Upper lobe of left lung (tissue), 6 donors: ENCODE measurements around the gene DFFA. TPM values are rescaled to one million over a fixed set of nuclear protein-coding genes. Genes with fewer than 3 reads are reported as not detected.

Experiments
- ATAC-seq, 2 donors: fragments of 200-7000 bp; cut with Tn5 transposase; one replicate each; pipeline ENCODE4 v1.9.1; 2022; ENCODE audit warnings: mild to moderate bottlenecking in 2 of 2, moderate library complexity in 2 of 2; ENCODE audit not compliant: low FRiP score in 2 of 2
- DNase-seq, 2 donors: peaks; one replicate each; pipeline ENCODE4 v3.0.0-alpha.2; 2019 to 2020
- H3K27ac ChIP-seq, 4 donors: fragments of 200-600 bp; sonication (generic); one replicate each; pipeline ENCODE4 v1.5.1; 2016 to 2019
- H3K27me3 ChIP-seq, 4 donors: fragments of 200-600 bp; sonication (generic); one replicate each; pipeline ENCODE4 v1.5.1; 2017 to 2019
- H3K36me3 ChIP-seq, 4 donors: fragments of 200-600 bp; sonication (generic); one replicate each; pipeline ENCODE4 v1.5.1; 2016 to 2019
- H3K4me1 ChIP-seq, 4 donors: fragments of 200-600 bp; sonication (generic); one replicate each; pipeline ENCODE4 v1.5.1; 2018 to 2019
- H3K4me3 ChIP-seq, 4 donors: fragments of 200-600 bp; sonication (generic); one replicate each; pipeline ENCODE4 v1.5.1; 2017 to 2019; ENCODE audit warnings: mild to moderate bottlenecking in 2 of 4, moderate library complexity in 1 of 4
- H3K9me3 ChIP-seq, 4 donors: fragments of 200-600 bp; sonication (generic); one replicate each; pipeline ENCODE4 v1.5.1; 2018 to 2019
- CTCF ChIP-seq, 6 experiments: fragments of 450-650 bp in 4 of 6; fragments of 200-600 bp in 2 of 6; sonication (generic) in 2 of 6; IDR thresholded peaks; one replicate each; pipeline ENCODE4 v1.5.1; 2016 to 2019; ENCODE audit warnings: antibody characterized with exemption in 6 of 6
- EP300 ChIP-seq, 4 donors: sonication (generic); formaldehyde crosslinking; IDR thresholded peaks; one replicate each; pipeline ENCODE4 v1.5.1; 2017; ENCODE audit warnings: antibody characterized with exemption in 4 of 4, control low read depth in 2 of 4
- POLR2A ChIP-seq, 4 donors: fragments of 450-650 bp; IDR thresholded peaks; one replicate each; pipeline ENCODE4 v1.5.1; 2016 to 2017; ENCODE audit warnings: antibody characterized with exemption in 4 of 4, mild to moderate bottlenecking in 2 of 4
- POLR2AphosphoS5 ChIP-seq, 2 donors: sonication (generic); formaldehyde crosslinking; IDR thresholded peaks; one replicate each; pipeline ENCODE4 v1.5.1; 2017; ENCODE audit warnings: antibody characterized with exemption in 2 of 2
- whole genome bisulfite sequencing, 2 donors: methylation state at CpG; one replicate each; pipeline ENCODE4 v1.1.5; 2017 to 2018; 5-methylcytosine and 5-hydroxymethylcytosine counted together
- total RNA-seq, 6 donors: library from RNA; depleted of rRNA in 4 of 6; stranded (reverse); fragments of >200 nt in 4 of 6; gene quantifications; one replicate each; pipeline versions ENCODE4 v1.1.0 to v1.2.1, GENCODE V29; 2016 to 2021
- donor health status: DM: no; HTN: no; CAD: no; lungs with moderate emphysema.
- donor health status: DM: no; HTN: yes; CAD: no; lungs with severe emphysema.

DFFA gene
- total RNA-seq, 6 donors from 2014 or later = 15.8 to 37.2 (median 22.9) TPM

- peak in 1 of 2 donors; percentile 63 for DNase-seq
- H3K4me1 ChIP-seq = peaks cover 45 to 78% (median 61%) of the 10 kb centered on the region in 4 donors
Observed at GRCh38 chr1:10515301-10515975, 43.1 kb upstream of the DFFA start.

GRCh38 chr1:10514490-10515235, 42.3 kb upstream of the DFFA start:
- DNase-seq (no peak), ATAC-seq (no peak)
- Histone ChIP-seq H3K27me3 (no peaks in the 10 kb centered on the region), H3K27ac (peak overlapping the region in 2 of 4 donors; percentile 28 to 73), H3K36me3 (no peaks in the 10 kb centered on the region), H3K9me3 (no peaks in the 10 kb centered on the region), H3K4me1 (peaks cover 53 to 80% (median 68%) of the 10 kb centered on the region in 4 donors), H3K4me3 (no peak overlapping the region)
- WGBS, 2 donors = 49 to 52% methylated on average over 8 of the region's 8 CpGs
- TF ChIP-seq EP300 (IDR thresholded peaks at IDR 0.05) (no peak), CTCF (IDR thresholded peaks at IDR 0.05) (peak; percentile 20 to 68 (median 50))

More at GRCh38 chr1:10515301-10515975, 43.1 kb upstream of the DFFA start:
- 46 to 49% methylated on average over 10 of the region's 10 CpGs for WGBS, 2 donors
- no peak for TF ChIP-seq EP300 (IDR thresholded peaks at IDR 0.05)
- no peak for TF ChIP-seq POLR2A (IDR thresholded peaks at IDR 0.05)
- TF ChIP-seq POLR2AphosphoS5 (IDR thresholded peaks at IDR 0.05) = no peak
- no peak for TF ChIP-seq CTCF (IDR thresholded peaks at IDR 0.05)
- Histone ChIP-seq H3K4me3 (no peak overlapping the region), H3K36me3 (no peaks in the 10 kb centered on the region), H3K27ac (peak overlapping the region; percentile 55 to 73 (median 66)), H3K9me3 (no peaks in the 10 kb centered on the region), H3K27me3 (no peaks in the 10 kb centered on the region)
- peak in 1 of 2 donors; percentile 47 for ATAC-seq

GRCh38 chr1:10513199-10513598, 40.9 kb upstream of the DFFA start:
- Histone ChIP-seq H3K9me3 (no peaks in the 10 kb centered on the region), H3K27ac (peak overlapping the region in 1 of 4 donors; percentile 70), H3K27me3 (no peaks in the 10 kb centered on the region), H3K4me1 (peaks cover 50 to 90% (median 64%) of the 10 kb centered on the region in 4 donors), H3K4me3 (no peak overlapping the region), H3K36me3 (no peaks in the 10 kb centered on the region)
- TF ChIP-seq POLR2AphosphoS5 (IDR thresholded peaks at IDR 0.05) (no peak), CTCF (IDR thresholded peaks at IDR 0.05) (no peak), EP300 (IDR thresholded peaks at IDR 0.05) (no peak), POLR2A (IDR thresholded peaks at IDR 0.05) (no peak)
- DNase-seq (no peak), ATAC-seq (no peak)
- WGBS, 2 donors = 78 to 100% methylated on average over 5 of the region's 5 CpGs

- DNase-seq (no peak), ATAC-seq (no peak)
- no peak for TF ChIP-seq POLR2A (IDR thresholded peaks at IDR 0.05)
- TF ChIP-seq POLR2AphosphoS5 (IDR thresholded peaks at IDR 0.05) = no peak
- no peak for TF ChIP-seq EP300 (IDR thresholded peaks at IDR 0.05)
- TF ChIP-seq CTCF (IDR thresholded peaks at IDR 0.05) = no peak
- peak overlapping the region; percentile 17 to 70 (median 62) for H3K27ac ChIP-seq
- H3K9me3 ChIP-seq = no peaks in the 10 kb centered on the region
- H3K36me3 ChIP-seq = no peaks in the 10 kb centered on the region
- H3K27me3 ChIP-seq = no peaks in the 10 kb centered on the region
- no peak overlapping the region for H3K4me3 ChIP-seq
- 43 to 49% methylated on average over 3 of the region's 3 CpGs for WGBS, 2 donors
- H3K4me1 ChIP-seq = peaks cover 53 to 77% (median 59%) of the 10 kb centered on the region in 4 donors
Observed at GRCh38 chr1:10511494-10511885, 39.2 kb upstream of the DFFA start.
